WTC11 (cell line): ENCODE measurements around the gene MSI1.

Source experiments
- ATF1 ChIP-seq: sonication (generic); formaldehyde crosslinking; IDR thresholded peaks from 2 replicates; pipeline ENCODE4 v1.8.1; 2023; ENCODE audit warnings: mild to moderate bottlenecking, moderate library complexity, missing genetic modification reagents
- CTCF ChIP-seq: fragments of 200-600 bp; IDR thresholded peaks from 2 replicates; pipeline ENCODE4 v1.8.0; 2022; ENCODE audit warnings: antibody characterized with exemption
- KAT7 ChIP-seq: sonication (generic); formaldehyde crosslinking; IDR thresholded peaks from 2 replicates; pipeline ENCODE4 v1.8.1; 2023; ENCODE audit warnings: missing genetic modification reagents, mild to moderate bottlenecking, borderline replicate concordance
- NR2C2 ChIP-seq: sonication (generic); formaldehyde crosslinking; IDR thresholded peaks from 2 replicates; pipeline ENCODE4 v1.8.0; 2022; ENCODE audit warnings: mild to moderate bottlenecking, missing genetic modification reagents
- SMAD3 ChIP-seq: sonication (generic); formaldehyde crosslinking; IDR thresholded peaks from 2 replicates; pipeline ENCODE4 v1.8.0; 2022; ENCODE audit warnings: missing genetic modification reagents, mild to moderate bottlenecking, borderline replicate concordance
- TEAD1 ChIP-seq: sonication (generic); formaldehyde crosslinking; IDR thresholded peaks from 2 replicates; pipeline ENCODE4 v1.8.0; 2022; ENCODE audit warnings: mild to moderate bottlenecking, missing genetic modification reagents
- ZNF138 ChIP-seq: sonication (generic); formaldehyde crosslinking; conservative IDR thresholded peaks from 2 replicates; pipeline ENCODE4 v1.8.1; 2022; ENCODE audit warnings: mild to moderate bottlenecking, moderate library complexity, missing genetic modification reagents

DNA sequence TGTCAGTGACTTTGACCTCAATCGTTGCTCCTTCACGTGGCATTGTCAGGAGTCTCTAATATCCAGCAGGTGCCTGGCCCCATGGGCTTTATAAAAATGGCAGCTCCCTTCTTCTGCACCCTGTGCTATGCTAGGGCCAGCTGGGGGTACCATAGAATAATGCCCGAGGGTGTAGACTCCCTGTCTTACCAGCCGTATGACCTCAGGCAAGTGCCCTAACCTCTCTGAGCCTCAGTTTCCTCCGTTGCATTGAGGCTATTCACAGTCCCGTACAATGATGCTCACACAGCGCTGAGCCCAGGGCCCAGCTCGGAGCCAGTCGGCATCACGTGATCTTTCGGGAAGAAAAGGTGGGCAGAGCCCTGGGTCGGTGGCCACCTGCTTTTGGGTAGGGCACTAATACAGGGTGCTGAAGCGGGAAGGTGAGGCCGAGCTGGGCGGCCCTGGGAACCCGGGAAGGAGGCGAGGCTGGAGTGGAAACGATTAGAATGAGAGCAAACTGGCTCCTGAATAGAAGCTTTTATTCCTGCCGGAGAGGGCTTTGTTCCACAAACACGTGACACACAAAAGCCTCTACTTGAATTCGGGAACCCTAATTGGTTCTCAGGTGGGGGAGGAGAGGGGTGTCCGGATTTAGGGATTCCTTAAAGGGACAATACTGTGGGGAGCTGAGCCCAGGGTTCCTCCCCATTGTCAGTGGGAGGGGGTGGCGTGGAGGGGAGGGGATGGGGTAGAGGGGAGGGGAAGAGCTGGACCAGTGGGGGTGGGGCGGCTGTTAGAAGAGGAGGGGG, 19.9 kb upstream of the MSI1 start:
- 0 out of 2 replicates have a peak, but pooled peaks have one; percentile 75 for TF ChIP-seq TEAD1 (CRISPR knock-in tag)
- no peak for TF ChIP-seq ZNF138 (CRISPR knock-in tag)
- peak; percentile 89 for TF ChIP-seq SMAD3 (CRISPR knock-in tag)
- TF ChIP-seq CTCF = no peak
- TF ChIP-seq NR2C2 = no peak
- TF ChIP-seq KAT7 (CRISPR knock-in tag) = no peak
- no peak for TF ChIP-seq ATF1 (CRISPR knock-in tag)
